GM19467 (cell line): ENCODE results near the gene DSCAML1.

Experiments
- ATAC-seq: cut with Tn5 transposase; IDR thresholded peaks from one replicate; pipeline ENCODE4 v1.9.1; 2021; ENCODE audit warnings: mild to moderate bottlenecking, moderate library complexity; ENCODE audit not compliant: unreplicated experiment

Gene DSCAML1

GRCh38 chr11:117481885-117482284, 315.1 kb downstream of the DSCAML1 start:
- no peak for ATAC-seq

- no peak for ATAC-seq
Observed at GRCh38 chr11:117481036-117481435, 316.0 kb downstream of the DSCAML1 start.

DNA sequence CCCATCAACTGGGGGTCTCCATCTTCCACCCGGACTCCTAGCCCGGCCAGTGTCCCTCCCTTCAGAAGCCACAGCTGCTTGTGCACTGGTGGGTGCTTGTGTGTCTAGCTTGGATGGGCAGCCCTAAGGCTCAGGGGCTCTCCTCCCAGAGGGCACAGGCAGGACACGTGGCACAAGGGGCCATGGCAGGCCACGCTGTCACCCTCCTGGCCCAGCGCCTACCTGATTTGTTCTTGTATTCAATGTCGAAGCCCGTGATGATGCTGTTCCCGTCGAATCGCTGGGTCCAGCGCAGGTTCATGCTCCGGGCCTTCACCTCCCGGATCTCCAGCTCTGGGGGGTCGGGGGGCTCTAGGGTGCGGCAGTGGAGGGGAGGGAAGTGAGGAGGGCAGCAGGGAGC, 316.8 kb downstream of the DSCAML1 start:
- no peak for ATAC-seq

DNA sequence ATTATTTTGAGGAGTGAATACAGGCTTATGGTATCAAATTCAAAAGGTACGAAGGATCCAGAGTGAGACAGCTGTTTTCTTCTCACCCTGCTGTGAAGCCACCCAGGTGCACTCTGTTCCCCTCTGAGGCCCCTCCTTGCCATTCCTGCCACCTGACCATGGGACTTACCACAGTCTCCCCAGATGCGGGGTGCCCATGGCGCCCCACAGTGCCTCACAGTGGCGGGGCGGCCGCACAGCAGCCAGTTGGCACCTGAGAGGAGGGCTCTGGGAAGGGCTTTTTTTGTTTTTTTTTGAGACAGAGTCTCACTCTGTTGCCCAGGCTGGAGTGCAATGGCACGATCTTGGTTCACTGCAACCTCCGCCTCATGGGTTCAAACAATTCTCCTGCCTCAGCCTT, 317.6 kb downstream of the DSCAML1 start:
- ATAC-seq = no peak

- no peak for ATAC-seq
Observed at GRCh38 chr11:117478926-117479325, 318.1 kb downstream of the DSCAML1 start.

DNA sequence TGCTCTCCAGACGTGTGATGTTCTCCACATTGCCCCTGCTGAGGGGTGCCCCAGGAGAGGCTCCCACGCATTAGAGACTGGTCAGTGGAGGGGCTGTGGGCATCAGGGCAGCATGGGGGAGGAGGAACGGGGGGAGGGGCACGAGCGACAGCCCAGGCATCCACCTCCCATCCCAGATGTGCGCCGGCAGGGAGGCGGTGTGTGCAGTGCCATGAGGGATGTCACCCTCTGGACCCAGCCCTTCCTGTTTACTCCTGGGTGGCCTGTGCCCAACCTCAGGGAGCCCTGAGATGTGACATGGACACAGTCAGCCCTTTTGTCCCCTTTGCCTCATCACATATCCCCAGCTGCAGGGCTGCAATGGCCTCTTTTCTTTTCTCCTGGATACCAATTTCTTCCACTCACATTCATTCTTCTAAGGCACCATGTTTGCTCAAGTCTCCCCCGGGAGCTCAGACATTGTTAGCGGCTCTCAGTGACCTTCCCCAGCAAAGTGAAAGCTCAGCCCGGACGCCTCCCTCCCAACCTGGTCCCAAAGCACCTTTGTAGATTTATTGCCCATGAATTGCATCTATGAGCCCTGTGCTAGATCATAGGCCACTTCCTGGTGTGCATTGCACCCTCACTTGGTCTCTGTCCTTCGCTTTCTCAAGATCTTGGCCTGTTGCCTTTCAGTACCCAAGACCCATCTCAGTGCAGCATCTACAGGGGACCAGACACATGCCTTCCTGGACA, 318.7 kb downstream of the DSCAML1 start:
- no peak for ATAC-seq

DNA sequence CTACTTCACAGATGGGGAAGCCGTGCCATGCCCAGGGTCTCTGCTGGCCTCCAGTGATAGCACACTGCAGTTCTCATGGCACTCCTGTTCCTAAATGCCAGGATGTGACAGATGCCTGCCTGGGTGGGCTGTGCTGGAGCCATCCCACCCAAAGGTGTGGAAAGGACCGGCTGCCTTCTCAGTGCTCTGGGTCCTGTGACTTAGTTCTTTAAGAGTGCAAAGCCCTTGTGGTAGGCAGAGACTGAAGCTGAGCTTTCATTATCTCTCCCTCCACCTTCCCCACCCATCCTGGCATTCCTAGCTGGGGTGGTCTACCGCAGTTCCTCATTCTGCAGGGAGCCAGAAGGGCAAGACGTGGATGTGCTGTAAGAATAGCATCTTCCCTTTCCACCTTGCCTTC, 319.3 kb downstream of the DSCAML1 start:
- ATAC-seq = no peak

DNA sequence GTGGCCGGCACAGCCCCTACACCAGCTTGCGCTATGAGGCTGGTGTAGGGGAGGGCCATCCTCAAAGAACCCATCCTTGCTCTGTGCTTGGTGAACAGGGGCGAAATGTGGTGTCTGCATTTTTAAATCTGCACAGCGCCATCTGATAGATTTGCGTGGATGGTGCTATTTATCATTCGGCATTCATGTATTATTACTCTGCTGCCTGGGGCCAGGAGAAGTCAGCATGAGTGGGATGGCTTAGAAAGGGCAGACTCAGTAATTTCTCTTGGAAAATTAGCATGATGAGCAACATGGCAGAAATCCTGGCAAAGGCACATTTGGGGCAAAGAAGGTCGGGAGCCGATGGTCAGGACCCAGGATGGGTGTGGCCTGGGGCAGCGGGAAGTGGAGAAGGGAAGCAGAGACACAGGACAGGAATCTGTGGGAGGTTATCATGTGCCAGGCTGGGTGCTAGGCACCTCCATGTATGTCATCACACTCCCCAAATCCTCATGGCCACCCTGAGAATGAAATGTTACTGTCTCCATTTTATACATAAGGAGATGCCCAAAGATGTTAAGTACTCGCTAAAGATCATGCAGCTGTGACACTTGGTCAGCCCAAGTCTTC, 320.4 kb downstream of the DSCAML1 start:
- ATAC-seq = no peak

- no peak for ATAC-seq
Observed at GRCh38 chr11:117475716-117476530, 321.1 kb downstream of the DSCAML1 start.

GRCh38 chr11:117473481-117474091, 323.4 kb downstream of the DSCAML1 start:
- no peak for ATAC-seq

DNA sequence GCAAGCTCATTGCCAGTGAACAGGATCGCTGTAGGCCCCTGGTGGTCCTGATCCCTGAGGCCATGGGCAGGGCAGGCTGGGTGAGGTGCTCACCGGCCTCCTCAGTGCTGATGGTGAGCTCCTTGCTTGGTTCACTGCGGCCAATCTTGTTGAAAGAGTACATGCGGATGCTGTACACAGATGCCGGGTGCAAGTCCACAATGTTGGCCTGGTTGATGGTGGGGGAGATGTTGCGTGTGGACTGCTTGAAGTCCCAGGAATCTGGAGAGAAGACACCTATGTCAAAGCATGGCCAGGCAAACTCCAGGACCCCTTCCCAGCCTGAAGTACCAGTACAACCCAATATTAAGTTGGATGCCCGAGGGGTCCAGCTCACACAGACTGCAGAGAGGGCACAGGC, 325.2 kb downstream of the DSCAML1 start:
- no peak for ATAC-seq

DNA sequence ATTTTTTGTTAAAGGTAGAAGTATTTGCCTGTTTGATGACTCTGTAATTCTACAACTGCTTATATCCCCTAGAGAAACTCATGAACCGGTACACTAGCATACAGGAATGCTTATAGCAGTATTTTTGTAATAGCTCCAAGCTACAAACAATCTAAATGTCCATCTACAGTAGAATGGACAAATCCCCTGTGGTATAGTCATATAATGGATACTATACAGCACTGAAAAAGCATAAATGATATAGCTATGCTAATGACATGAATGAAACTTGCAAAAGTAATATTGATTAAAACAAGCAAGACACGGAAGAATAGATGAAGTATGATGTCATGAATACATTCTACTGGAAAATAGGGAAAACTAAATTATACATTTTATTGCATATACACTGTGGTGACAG, 326.4 kb downstream of the DSCAML1 start:
- ATAC-seq = no peak

DNA sequence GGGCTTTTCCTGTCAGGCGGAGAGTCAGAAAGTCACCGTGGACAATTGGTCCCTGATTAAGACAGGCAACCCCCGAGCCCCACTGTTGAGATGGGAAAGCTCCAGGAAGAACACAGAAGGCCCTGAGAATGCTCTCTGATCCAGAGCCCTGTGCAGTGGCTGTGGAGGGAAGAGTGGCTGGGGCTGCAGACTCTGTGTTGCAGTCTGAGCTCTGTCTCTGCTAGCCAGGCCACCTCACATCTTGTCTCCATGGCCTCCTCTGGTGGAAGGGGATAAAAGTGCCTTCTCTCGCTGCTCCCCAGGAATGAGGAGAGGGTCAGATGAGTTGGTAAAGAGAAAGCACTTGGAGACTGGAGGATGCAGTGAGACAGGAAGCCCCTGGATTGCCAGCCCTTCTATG, 328.1 kb downstream of the DSCAML1 start:
- ATAC-seq = no peak

- no peak for ATAC-seq
Observed at GRCh38 chr11:117467770-117468169, 329.2 kb downstream of the DSCAML1 start.

DNA sequence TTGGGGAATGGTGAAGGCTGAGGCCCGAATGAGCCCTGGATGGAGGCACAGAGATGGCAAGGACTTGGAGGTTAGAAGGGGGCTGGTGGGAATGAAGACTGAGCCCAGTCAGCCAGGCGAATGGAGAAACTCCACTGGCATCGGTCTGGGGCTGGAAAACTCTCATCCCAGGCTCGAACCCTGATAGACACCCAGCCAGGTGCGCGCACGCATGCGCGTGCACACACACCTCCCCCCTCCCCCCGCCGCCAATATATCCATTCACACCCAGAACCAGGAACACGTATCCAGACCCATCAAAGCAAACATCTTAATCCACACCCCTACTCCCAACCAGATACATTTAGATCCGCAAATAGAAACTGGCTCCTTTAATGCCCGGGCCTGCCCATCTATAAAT, 330.1 kb downstream of the DSCAML1 start:
- no peak for ATAC-seq

DNA sequence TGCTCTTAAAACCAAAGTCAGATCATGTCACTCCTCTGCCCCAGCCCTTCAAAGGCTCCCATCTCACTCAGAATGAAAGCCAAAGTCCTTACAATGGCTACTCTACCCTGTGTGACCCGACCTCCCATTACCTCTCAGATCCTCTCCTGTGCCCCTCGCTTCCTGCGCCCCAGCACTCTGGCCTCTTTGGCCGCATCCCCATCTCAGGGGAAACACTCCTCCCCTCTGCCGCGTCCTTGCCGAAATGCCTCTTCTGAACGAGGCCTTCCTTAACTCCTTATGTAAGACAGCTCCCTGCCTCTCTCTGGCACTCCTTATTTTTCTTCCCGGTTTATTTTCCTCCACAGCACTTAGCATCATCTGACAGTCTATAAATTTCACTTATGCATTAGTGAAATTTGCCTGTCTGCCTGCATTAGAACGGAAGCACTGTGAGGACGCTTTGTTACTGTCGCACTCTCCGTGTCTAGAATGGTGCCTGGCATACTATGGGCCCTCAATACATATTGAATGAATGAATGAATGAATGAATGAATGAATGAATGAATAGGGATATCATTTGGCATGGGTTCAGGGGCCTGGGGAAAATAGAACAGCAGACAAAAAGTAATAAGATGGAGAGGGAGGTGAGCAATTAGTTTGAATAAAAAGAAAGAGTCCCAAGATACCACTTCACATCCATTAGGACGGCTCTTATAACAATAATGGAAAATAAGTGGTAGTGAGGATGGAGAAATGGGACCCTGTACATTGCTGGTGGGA, 331.6 kb downstream of the DSCAML1 start:
- no peak for ATAC-seq

- no peak for ATAC-seq
Observed at GRCh38 chr11:117464778-117465177, 332.2 kb downstream of the DSCAML1 start.

GRCh38 chr11:117462864-117463247, 334.2 kb downstream of the DSCAML1 start:
- no peak for ATAC-seq

DNA sequence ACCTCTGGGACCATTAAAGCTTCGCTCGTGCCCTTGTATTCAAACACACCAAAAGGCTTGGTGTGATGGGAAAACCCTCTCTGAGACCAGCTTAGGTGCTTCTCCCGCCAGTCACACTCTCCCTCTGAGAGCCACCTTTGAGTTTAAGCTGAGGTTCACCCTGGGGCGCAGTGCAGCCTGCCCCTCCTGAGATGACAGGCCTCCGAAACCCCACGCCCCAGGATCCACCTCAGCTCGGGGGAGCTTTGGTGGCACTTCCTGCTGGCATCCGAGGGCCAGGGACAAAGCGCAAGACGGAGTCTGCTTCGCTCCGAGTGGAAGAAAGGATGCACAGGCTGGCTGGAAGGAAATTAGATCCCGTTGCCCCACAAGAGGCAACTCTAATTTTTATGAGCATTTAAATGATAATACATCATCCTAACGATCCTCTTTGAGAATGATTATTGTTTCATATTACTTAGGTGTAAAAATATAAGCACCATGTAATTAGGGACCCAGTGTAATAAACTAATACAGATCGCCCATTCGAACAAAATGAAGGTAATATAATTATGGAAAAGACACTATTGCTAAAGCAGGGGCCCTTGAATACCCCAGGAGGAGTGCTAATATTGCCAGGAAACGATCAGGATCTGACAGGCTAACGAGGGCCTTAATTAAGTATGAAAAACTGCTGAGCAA, 334.7 kb downstream of the DSCAML1 start:
- no peak for ATAC-seq
